GM19351 (cell line): Measurements from ENCODE around the gene HAUS7.
A peak's percentile ranks its signal among the peaks of the same experiment; 100 is the strongest.

Source experiments
- ATAC-seq: cut with Tn5 transposase; IDR thresholded peaks from one replicate; pipeline ENCODE4 v1.9.1; 2021; ENCODE audit warnings: mild to moderate bottlenecking, moderate library complexity; ENCODE audit not compliant: unreplicated experiment

The HAUS7 gene

GRCh38 chrX:153477901-153478300, 7.5 kb upstream of the HAUS7 start:
- no peak for ATAC-seq

GRCh38 chrX:153477364-153477857, 7.0 kb upstream of the HAUS7 start:
- ATAC-seq = no peak

GRCh38 chrX:153476666-153477363, 6.4 kb upstream of the HAUS7 start:
- ATAC-seq = no peak

GRCh38 chrX:153475751-153476281, 5.4 kb upstream of the HAUS7 start:
- no peak for ATAC-seq

- ATAC-seq = no peak
These were observed 4.9 kb upstream of the HAUS7 start for GRCh38 chrX:153475271-153475670.

- ATAC-seq = no peak
These were observed 4.3 kb upstream of the HAUS7 start for GRCh38 chrX:153474718-153475117.

- ATAC-seq = no peak
These were observed 3.9 kb upstream of the HAUS7 start for GRCh38 chrX:153474266-153474665.

- ATAC-seq = no peak
These were observed 2.8 kb upstream of the HAUS7 start for GRCh38 chrX:153473126-153473525.

GRCh38 chrX:153471663-153472280, 1.4 kb upstream of the HAUS7 start:
- ATAC-seq = no peak

- ATAC-seq = peak; percentile 38
These were observed 465 bp downstream of the HAUS7 start for GRCh38 chrX:153469811-153470410.

- ATAC-seq = no peak
These were observed 2.3 kb downstream of the HAUS7 start for GRCh38 chrX:153468008-153468580.

GRCh38 chrX:153465691-153466380, 4.5 kb downstream of the HAUS7 start:
- no peak for ATAC-seq

GRCh38 chrX:153464116-153464515, 6.3 kb downstream of the HAUS7 start:
- no peak for ATAC-seq

GRCh38 chrX:153463556-153463955, 6.8 kb downstream of the HAUS7 start:
- no peak for ATAC-seq

- no peak for ATAC-seq
These were observed 7.3 kb downstream of the HAUS7 start for GRCh38 chrX:153463031-153463430.

GRCh38 chrX:153462291-153462690, 8.1 kb downstream of the HAUS7 start:
- ATAC-seq = no peak

GRCh38 chrX:153460826-153461225, 9.6 kb downstream of the HAUS7 start:
- ATAC-seq = peak; percentile 66

- ATAC-seq = no peak
These were observed 10.4 kb downstream of the HAUS7 start for GRCh38 chrX:153459986-153460385.

GRCh38 chrX:153458476-153458875, 11.9 kb downstream of the HAUS7 start:
- ATAC-seq = no peak

- no peak for ATAC-seq
These were observed 12.4 kb downstream of the HAUS7 start for GRCh38 chrX:153457827-153458466.
